HG03439 (cell line): Measurements from ENCODE around the gene THAP8.
"Not testable (repeated sequence)": the region's sequence is repeated elsewhere in the genome, so short reads cannot be mapped to it uniquely, and the experiment has no call there.

Experiments used
- ATAC-seq: cut with Tn5 transposase; IDR thresholded peaks from one replicate; pipeline ENCODE4 v1.9.1; 2021; ENCODE audit warnings: mild to moderate bottlenecking, moderate library complexity; ENCODE audit not compliant: unreplicated experiment

The THAP8 gene

DNA sequence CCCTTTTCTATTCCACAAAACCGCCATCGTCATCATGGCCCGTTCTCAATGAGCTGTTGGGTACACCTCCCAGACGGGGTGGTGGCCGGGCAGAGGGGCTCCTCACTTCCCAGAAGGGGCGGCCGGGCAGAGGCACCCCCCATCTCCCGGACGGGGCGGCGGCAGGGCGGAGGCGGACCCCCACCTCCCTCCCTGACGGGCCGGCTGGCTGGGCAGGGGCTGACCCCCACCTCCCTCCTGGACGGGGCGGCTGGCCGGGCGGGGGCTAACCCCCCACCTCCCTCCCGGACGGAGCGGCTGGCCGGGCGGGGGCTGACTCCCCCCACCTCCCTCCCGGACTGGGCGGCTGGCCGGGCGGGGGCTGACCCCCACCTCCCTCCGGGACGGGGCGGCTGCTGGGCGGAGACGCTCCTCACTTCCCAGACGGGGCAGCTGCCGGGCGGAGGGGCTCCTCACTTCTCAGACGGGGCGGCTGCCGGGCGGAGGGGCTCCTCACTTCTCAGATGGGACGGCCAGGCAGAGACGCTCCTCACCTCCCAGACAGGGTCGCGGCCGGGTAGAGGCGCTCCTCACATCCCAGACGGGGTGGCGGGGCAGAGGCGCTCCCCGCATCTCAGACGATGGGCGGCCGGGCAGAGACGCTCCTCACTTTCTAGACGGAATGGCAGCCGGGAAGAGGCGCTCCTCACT, 14.9 kb upstream of the THAP8 start:
- ATAC-seq: not testable (repeated sequence)

DNA sequence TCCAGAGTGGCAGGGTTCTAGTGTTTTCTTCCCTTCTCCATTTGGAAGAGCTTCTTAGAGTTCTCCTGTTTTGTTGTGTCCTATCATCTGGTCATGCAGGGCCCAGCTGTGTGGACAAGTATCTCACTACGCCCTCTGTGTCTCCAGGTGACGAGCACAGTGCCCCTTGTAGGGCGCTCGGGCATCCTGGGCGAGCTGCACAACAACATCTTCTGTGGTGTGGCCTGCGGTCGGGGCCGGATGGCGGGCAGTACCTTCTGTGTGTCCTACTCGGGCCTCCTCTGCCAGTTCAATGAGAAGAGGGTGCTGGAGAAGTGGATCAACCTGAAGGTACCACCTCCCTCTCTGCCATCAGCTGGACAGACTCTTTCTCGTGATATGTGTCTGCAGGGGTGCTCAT, 13.6 kb upstream of the THAP8 start:
- no peak for ATAC-seq

DNA sequence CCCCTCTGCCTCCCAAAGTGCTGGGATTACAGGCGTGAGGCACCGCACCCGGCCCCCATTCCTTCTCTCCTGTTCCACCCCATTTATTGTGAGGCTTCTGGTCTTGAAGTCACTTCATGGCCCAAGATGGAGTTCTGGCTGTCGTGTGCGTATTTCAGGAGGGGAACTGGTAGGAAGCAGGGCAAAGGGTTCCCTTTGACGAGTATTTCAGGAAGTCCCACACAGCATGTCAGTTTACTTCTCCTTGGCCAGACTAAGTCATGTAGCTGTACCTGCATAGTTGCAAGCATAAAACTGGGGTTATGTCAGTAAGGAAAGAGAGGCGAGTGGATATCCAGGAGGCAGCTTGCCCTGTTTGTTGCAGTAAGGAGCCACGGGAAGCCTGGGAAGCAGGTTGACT, 10.7 kb upstream of the THAP8 start:
- ATAC-seq: no peak

DNA sequence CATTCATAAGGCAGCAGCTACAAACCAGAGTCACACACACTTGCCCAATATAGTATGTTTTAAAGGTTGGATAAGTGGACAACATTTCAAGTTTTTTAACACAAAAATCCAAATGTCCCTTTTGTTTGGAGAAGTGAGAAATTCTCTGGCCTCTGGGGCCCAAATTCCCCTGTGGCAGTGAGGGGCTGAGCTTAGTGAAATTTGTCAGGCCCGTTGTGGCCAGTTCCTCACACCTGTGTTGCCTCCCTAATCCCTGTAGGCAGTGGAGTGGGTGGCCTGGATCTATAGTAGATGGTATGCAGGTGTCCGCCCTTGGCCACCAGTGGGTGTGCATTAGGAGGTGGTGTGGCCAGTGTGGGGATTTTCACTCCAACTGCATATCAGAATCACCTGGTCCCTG, 7.3 kb upstream of the THAP8 start:
- ATAC-seq: no peak

DNA sequence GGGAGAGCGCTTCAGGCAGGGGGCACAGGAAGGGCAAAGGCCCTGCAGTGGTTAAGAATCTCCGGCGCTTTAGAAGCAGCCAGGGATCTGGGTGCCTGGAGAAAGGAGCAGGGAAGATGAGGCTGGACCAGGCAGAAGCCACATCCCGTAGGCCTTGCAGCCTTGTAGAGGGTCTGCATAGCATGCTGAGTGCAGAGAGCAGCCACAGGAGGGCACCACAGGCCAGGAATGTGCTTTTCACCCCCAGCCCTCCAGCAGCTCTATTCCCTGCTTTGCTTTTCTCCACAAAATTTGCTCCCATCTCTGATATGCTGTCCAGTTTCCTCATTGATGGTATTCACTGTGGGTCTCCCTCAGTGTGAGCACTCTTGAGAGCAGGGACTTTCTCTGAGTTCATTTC, 6.3 kb upstream of the THAP8 start:
- ATAC-seq: no peak

DNA sequence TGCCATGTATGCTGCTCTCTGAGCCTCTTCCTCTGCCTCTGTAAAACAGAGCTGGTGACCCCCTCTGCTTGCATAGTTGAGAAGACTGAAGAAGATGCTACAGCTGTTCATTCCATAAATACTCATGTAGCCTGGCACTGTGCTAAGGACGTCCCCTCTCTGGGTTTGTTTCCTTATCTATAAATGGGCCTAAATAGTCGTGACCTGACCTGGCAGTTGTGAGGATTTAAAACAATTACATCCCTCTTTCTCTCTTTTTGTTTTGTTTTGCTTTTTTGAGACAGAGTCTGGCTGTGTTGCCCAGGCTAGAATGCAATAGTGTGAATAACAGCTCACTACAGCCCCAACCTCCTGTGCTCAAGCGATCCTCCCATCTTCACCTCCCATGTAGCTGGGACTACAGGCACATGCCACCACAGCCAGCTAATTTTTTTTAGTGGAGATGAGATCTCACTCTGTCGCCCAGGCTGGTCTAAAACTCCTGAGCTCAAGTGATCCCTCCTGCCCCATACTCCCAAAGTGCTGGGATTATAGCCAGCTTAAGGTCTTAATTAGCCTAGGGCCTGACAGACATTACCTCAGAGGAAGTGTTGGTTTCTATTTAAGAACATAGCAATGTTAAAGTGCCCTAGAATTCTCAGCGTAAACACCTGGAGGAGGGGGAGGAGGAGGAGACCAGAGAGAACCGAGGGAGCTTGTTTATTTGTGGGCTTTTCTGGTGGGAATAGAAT, 5.3 kb upstream of the THAP8 start:
- ATAC-seq: no peak

DNA sequence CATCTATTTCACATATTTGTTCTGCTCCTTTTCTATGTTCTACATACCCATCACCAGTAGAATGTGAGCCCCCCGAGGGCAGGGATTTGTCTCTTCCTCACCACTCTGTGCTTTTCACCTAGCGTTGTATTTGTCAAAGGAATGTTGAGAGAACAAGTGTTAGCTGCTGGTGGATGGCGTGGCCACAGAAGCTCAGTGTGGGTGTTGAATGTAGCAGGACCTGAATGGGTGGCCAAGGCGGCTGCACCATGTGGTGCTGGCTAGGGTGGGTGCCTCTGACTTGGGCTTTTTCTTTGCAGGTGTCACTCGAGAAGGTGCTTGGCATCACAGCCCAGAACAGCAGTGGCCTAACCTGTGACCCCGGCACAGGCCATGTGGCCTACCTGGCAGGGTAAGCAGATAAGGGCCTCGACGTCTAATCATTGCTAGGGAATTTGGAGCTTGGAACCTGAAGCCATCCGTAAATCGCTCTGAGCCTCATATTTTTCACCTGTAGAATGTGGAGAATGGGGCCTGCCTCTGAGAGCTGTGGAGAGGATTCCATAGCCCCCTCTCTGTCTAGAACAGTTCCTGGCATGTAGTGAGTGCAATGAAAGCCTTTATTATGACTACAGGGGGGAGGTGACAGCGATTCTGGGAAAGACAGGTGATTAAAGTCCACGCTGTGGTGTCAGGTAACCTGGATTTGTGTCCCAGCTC, 4.5 kb upstream of the THAP8 start:
- ATAC-seq: no peak

DNA sequence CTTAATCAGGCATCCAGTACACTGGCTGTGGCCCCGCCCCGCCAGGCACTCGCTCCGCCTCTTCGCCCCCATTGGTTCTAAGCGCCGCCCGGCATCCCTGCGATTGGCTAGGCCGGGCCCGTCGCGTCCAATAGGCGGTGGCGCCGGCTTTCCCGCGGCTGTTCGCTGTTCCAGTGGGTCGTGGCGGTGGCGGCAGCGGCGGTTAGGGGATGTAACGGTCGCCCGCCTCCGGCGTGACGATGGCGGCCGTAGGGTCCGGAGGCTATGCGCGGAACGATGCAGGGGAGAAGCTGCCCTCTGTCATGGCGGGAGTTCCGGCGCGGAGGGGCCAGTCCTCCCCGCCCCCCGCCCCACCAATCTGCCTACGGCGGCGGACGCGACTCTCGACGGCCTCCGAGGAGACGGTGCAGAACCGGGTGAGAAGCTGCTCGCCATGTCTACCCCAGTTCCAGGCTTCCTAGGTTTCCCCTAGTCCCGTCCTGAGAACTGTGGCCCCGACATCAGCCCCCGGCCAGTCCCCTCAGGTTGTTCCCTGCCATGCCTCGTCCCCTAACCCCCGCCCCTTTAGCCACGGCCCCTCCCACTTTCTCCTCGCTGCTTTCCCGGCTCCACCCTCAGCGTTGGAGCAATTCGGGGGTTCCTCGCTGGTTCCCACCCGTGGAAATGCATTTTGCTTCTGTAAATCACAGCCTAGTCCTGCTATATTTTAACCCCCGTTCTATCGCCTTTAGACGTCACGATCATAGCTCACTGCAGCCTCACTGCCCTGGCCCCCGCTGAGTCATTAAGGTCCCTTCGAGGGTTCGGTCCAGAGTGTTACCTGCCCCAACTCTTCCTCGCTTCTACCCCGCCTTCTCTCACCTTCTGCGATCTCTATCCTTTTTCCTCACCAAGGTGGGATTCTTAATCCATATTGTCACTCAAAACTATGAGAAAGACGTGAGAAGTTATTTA, 925 bp upstream of the THAP8 start, which contains the start of gene WDR62:
Gene WDR62 (plus strand): TSS at position 165 of the 954 bp plus-strand sequence. CDS start 75 bp downstream, at position 240.
- ATAC-seq: peak; percentile 72

DNA sequence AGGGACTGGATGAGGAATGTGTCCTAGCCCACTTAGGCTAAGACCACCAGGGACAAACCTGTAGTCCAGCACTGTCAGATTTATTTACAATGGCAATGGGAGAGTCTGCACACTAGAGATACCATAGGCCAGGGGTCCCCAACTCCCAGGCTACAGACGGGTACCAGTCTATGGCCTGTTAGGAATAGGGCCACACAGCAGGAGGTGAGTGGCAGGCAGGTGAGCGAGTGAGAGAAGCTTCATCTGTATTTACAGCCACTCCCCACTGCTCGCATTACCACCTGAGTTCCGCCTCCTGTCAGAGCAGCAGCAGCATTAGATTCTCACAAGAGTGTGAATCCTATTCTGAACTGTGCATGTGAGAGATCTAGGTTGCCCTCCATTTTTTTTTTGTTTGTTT, 2.4 kb downstream of the THAP8 start:
- no peak for ATAC-seq

DNA sequence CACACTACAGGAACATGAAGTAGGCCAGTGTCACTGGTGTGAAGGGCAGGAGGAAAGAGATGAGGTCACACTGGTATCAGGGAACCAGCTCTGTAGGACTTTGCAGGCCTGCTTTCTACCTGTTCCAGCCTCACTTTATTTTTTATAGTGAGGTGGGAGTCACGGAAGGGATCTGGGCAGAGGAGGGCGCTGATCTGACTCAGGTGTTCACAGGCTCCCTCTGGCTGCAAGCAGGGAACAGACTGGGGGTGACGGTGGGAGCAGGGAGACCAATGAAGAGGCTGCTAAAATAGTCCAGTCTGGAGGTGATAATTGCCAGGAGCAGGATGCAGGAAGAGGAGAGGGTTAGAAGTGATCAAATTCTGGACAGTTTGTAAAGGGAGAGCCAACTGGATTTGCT, 2.8 kb downstream of the THAP8 start:
- no peak for ATAC-seq

DNA sequence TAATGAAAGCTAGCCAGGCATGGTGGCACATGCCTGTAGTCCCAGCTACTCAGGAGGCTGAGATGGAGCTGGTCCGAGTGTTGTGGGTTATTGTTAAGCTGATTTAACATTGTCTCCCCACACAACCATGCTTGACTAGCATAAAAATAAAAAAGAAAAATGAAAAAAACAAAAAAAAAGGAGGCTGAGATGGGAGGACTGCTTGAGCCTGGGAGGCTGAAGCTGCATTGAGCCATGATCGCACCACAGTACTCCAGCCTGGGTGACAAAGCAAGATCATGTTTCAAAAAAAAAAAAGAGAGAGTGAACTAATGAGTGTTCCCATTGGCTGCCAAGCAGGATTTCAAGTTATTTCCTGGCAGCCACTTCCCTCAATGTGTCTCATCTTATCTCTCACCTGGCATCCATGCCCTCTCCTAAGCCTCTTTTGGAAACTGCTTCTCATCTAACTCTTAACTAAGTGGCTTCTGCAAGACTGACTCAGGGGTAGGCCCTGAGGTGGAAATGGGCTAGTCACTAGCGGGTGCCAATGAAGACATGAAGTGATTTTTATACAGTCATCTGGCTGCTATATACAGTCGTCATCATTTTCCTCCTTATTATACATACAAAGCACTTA, 4.9 kb downstream of the THAP8 start:
- ATAC-seq: no peak

DNA sequence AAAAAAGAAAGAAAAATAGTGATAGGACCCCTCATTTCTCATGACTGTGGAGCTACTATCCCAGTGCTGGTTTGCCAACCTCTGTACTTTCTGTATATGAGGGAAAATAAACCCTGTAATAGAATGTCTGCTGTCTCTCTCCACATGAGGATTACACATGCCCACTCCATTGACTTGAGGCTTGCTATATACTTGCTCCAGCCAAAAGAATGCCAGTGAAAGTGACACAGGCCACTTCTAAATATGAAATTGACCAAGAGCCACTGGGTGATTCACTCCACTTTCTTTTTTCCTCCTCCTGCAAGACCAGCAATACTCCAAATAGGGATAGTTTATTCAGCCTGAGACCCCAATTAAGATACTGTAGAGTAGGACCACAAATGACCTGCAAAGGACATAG, 6.2 kb downstream of the THAP8 start:
- no peak for ATAC-seq

DNA sequence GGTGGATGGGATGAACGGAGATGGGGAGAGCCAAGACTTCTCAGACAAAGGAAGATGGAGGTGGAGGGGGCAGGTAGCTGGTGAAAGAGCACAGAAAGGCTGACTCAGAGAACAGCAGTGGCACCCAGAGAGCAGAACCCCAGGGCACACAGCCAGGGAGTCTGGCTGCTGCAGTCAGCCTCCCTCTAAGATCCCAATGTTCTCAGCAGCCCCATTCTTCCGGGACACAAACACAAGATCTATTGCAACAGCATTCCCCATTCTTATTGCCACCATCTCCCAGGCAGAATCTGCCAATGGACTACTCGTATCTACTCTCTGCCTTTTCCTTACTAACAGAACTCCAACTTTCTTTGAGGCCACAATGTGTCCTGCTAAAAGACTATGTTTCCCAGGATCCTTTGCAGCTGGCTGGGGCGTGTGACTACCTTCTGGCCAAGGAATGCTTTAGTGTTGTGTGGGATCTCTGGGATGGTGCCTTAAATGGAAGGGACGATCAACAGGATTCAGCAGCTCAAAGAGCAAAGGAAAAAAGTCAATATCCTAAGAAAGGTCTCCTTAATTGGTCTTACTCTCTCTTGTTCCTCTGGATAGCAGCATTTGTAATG, 7.5 kb downstream of the THAP8 start:
- no peak for ATAC-seq

DNA sequence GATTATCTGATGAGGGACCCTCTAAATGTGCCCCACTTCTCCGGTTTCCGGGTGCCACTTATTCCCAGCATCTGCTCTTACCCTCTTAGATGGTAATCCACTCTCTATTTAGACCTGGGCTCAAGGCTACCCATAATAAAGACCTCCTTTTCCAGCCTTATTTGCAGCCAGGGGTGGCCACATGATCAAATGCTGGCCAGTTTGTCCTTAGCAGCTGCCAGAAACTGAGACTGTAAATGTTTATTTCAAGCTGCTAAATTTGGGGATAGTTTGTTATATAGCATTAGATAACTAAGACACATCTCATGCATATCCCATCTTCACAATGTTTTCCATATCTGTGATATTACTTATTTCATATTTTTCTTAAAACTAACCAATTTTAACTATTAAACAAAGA, 10.1 kb downstream of the THAP8 start:
- no peak for ATAC-seq

DNA sequence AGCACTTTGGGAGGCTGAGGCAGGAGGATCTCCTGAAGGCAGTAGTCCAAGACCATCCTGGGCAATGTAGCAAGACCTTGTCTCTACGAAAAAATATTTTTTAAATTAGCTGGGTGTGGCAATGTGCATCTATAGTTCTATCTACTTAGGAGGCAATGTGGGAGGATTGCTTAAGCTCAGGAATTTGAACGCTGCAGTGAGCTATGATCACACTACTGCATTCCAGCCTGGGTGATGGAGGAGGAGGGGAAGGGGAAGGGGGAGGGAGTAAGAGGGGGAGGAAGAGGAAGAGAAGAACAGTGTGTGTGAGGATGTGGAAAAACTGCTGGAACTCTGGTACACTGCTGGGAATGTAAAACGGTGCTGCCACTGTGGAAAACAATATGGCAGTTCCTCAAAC, 12.3 kb downstream of the THAP8 start:
- ATAC-seq: no peak

DNA sequence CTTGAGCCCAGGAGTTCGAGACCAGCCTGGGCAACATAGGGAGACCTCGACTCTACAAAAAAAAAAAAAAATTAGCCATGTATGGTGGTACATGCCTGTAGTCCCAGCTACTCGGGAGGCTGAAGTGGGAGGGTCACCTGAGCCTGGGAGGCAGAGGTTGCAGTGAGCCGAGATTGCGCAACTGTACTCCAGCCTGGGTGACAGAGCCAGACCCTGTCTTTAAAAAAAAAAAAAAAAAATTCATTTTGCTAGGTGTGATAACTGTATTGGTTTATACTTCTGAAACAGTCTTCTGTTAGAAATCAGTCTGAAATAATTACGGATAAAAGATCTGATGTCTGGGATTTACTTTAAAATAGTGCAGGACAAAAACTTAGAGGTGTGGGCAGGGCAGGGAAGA, 13.0 kb downstream of the THAP8 start:
- ATAC-seq: not testable (repeated sequence)

DNA sequence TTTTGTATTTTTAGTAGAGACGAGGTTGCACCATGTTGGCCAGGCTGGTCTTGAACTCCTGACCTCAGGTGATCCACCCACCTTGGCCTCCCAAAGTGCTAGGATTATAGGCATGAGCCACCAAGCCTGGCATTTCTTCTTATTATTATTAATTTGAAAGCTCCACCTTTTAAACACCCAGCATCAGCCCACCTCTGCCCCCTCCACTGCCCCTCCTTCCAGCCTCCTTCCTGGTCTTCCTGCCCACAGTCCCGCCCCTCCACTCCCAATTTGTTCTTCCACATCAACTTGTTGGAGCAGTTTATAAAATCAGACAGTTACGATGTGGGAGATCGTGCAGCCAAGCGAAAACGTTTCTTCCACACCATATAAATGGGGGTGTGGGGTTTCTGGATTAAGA, 13.6 kb downstream of the THAP8 start:
- ATAC-seq: no peak

DNA sequence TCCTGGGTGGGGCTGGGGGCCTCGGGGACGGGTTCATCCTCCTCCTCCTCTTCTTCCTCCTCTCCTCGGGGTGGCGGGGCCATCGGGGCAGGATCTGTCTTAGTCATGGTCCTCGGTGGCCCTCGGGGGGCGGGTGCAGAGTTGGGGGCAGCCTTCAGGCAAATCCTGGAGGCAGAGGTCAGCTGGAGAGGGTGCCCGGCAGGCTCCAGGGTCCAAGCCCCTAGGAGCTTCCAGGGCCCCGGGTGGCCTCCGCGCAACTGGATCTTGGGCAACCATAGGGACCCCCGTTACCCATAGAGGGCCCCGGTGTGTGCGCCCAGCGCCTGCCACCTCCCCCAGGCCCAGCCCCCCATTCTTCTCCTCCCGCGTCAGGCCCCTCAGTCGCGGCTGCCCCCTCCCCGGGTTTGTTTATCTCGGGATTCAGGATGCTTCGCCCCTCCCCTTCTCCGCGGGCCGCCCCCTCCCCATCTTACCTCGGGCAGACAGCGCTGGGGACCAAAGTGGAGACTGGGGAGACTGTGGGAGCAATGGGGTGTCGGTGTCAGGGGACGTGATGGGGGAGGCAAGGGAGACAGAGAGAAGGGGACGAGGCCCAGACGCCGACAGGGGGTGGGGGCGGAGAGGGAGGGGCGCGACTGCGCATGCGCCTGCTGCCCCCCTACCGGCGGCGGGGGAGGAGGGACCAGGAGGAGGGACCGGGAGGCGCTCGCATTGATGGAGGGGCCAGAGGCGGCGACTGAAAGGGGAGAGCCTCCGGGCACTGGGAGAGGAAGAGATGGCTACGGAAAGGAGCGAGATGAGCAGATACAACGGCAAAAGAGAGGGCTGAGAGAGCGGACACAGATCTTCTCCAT, 21.6 kb downstream of the THAP8 start, which contains the start of gene CLIP3:
Gene CLIP3 (minus strand): TSS at position 623 of the 854 bp plus-strand sequence. CDS start 516 bp downstream, at position 107.
- ATAC-seq: no peak

DNA sequence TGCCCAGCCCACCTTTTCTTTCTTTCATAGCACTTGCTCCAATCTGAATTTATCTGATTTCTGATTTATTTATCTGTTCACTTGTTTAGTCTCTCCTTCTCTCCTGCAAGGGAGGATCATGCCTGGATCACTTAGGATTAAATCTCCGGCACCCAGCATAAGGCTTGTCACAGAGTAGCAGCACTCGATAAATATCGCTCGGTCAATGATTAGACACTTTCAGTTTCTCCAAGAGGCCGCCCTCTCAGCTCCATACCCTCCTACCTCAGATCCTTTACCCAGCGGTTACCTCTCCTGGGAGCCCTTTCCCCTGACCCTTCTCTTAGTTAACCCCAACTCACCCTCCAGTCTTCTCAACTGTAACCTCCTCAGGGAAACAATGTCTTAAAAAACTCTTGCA, 22.8 kb downstream of the THAP8 start:
- no peak for ATAC-seq
